Measurements from ENCODE around the gene SARM1.

- TF ChIP-seq EZH2 (IDR thresholded peaks at IDR 0.05; ENCODE audit: low read length) (no peak), CTCF (optimal IDR thresholded peaks at IDR 0.05 in 1 of 3, IDR thresholded peaks at IDR 0.05 in 1 of 3, conservative IDR thresholded peaks at IDR 0.05 in 1 of 3; ENCODE audit: extremely low read depth in 1 of 3, insufficient read depth in 2 of 3, low read length in 3 of 3) (no peak)
These were observed 40.6 kb downstream of the SARM1 start for GRCh38 chr17:28412099-28412498.

Data from keratinocyte (primary cell).